Embryonic facial prominence (tissue), 1 donor: ENCODE data around the gene F13A1.

Experiments used
- DNase-seq: peaks from one replicate; pipeline ENCODE4 v3.0.0-alpha.2; 2016; ENCODE audit errors: extremely low spot score

F13A1 gene

GRCh38 chr6:6319952-6320811 lies at the start of gene F13A1:
Gene F13A1, minus strand, starts transcription at chr6:6320662. Its CDS starts 1,998 bp downstream, at chr6:6318664.
- DNase-seq: no peak

GRCh38 chr6:6368684-6369052 lies 48.2 kb upstream of the F13A1 start:
- DNase-seq: no peak

GRCh38 chr6:6368040-6368683 lies 47.7 kb upstream of the F13A1 start:
- DNase-seq: no peak

GRCh38 chr6:6366803-6367202 lies 46.3 kb upstream of the F13A1 start:
- DNase-seq: no peak

GRCh38 chr6:6365242-6365641 lies 44.8 kb upstream of the F13A1 start:
- no peak for DNase-seq

GRCh38 chr6:6362056-6362840 lies 41.8 kb upstream of the F13A1 start:
- DNase-seq: no peak

GRCh38 chr6:6357530-6357929 lies 37.1 kb upstream of the F13A1 start:
- no peak for DNase-seq

GRCh38 chr6:6357032-6357431 lies 36.6 kb upstream of the F13A1 start:
- DNase-seq: no peak

GRCh38 chr6:6352772-6353171 lies 32.3 kb upstream of the F13A1 start:
- DNase-seq: no peak

- DNase-seq: no peak
Observed at GRCh38 chr6:6351511-6352025, 31.1 kb upstream of the F13A1 start.

GRCh38 chr6:6350696-6351095 lies 30.2 kb upstream of the F13A1 start:
- DNase-seq: no peak

- DNase-seq: no peak
Observed at GRCh38 chr6:6348256-6348655, 27.8 kb upstream of the F13A1 start.

- DNase-seq: no peak
Observed at GRCh38 chr6:6346427-6347023, 26.1 kb upstream of the F13A1 start.

- no peak for DNase-seq
Observed at GRCh38 chr6:6333501-6333900, 13.0 kb upstream of the F13A1 start.

- DNase-seq: no peak
Observed at GRCh38 chr6:6332811-6333244, 12.4 kb upstream of the F13A1 start.

- no peak for DNase-seq
Observed at GRCh38 chr6:6331946-6332601, 11.6 kb upstream of the F13A1 start.

- DNase-seq: no peak
Observed at GRCh38 chr6:6331393-6331792, 10.9 kb upstream of the F13A1 start.

GRCh38 chr6:6330407-6330806 lies 9.9 kb upstream of the F13A1 start:
- no peak for DNase-seq

- DNase-seq: no peak
Observed at GRCh38 chr6:6328451-6328850, 8.0 kb upstream of the F13A1 start.

- no peak for DNase-seq
Observed at GRCh38 chr6:6323352-6323751, 2.9 kb upstream of the F13A1 start.

- no peak for DNase-seq
Observed at GRCh38 chr6:6320901-6321300, 439 bp upstream of the F13A1 start.
